WERI-Rb-1 (cell line): ENCODE measurements around the gene PCNX2.
"Not testable (repeated sequence)": the region's sequence is repeated elsewhere in the genome, so short reads cannot be mapped to it uniquely, and the experiment has no call there.

Source experiments
- DNase-seq: peaks from one replicate; pipeline ENCODE4 v3.0.0-alpha.2; 2020
- H3K27ac ChIP-seq: fragments of 250-450 bp; sonication (Bioruptor Pico); 2 replicates; pipeline ENCODE4 v1.5.1; 2020; ENCODE audit warnings: mild to moderate bottlenecking, moderate library complexity
- H3K27me3 ChIP-seq: fragments of 250-450 bp; sonication (Bioruptor Pico); 2 replicates; pipeline ENCODE4 v1.5.1; 2021; ENCODE audit warnings: mild to moderate bottlenecking, low read depth, moderate library complexity; ENCODE audit not compliant: insufficient read depth, severe bottlenecking
- H3K36me3 ChIP-seq: fragments of 250-450 bp; sonication (Bioruptor Pico); 2 replicates; pipeline ENCODE4 v1.5.1; 2020; ENCODE audit warnings: mild to moderate bottlenecking, moderate library complexity
- H3K4me3 ChIP-seq: 2 replicates; pipeline ENCODE4 v1.5.1; 2011; ENCODE audit warnings: low read depth, mild to moderate bottlenecking, control low read depth, low read length
- H3K9me3 ChIP-seq: fragments of 250-450 bp; sonication (Bioruptor Pico); 2 replicates; pipeline ENCODE4 v1.5.1; 2021; ENCODE audit warnings: mild to moderate bottlenecking, moderate library complexity; ENCODE audit not compliant: severe bottlenecking
- TF ChIP-seq, protein P1 (sequence below): IDR thresholded peaks from 2 replicates; pipeline ENCODE4 v1.5.1; 2011; ENCODE audit warnings: low read depth, mild to moderate bottlenecking, control low read depth, inconsistent platforms, low read length

The PCNX2 gene

DNA sequence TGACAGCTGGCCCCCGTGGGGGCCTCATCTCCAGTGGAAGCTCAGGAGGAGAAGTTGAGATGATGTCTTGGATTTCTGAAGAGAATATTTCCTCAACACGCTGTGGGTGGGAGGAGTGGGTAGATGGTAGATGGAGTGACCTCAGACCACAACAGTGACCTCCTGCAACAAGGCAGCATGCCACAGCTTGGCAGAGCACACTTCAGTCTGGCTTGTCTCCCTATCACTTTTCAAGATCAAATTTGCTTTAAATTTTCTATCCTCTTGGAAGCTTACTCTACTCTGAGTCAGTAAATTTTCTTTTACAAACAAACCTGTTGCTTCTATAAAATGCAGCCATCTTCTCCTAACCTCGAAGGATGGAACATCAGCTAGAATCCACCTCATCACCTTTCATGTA lies 285.4 kb downstream of the PCNX2 start:
- Histone ChIP-seq H3K4me3 (no peak overlapping the region), H3K27ac (no peak overlapping the region), H3K36me3 (no peaks in the 10 kb centered on the region), H3K27me3 (no peaks in the 10 kb centered on the region), H3K9me3 (no peaks in the 10 kb centered on the region)
- DNase-seq = no peak
- TF ChIP-seq, protein P1, sequence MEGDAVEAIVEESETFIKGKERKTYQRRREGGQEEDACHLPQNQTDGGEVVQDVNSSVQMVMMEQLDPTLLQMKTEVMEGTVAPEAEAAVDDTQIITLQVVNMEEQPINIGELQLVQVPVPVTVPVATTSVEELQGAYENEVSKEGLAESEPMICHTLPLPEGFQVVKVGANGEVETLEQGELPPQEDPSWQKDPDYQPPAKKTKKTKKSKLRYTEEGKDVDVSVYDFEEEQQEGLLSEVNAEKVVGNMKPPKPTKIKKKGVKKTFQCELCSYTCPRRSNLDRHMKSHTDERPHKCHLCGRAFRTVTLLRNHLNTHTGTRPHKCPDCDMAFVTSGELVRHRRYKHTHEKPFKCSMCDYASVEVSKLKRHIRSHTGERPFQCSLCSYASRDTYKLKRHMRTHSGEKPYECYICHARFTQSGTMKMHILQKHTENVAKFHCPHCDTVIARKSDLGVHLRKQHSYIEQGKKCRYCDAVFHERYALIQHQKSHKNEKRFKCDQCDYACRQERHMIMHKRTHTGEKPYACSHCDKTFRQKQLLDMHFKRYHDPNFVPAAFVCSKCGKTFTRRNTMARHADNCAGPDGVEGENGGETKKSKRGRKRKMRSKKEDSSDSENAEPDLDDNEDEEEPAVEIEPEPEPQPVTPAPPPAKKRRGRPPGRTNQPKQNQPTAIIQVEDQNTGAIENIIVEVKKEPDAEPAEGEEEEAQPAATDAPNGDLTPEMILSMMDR = no peak

DNA sequence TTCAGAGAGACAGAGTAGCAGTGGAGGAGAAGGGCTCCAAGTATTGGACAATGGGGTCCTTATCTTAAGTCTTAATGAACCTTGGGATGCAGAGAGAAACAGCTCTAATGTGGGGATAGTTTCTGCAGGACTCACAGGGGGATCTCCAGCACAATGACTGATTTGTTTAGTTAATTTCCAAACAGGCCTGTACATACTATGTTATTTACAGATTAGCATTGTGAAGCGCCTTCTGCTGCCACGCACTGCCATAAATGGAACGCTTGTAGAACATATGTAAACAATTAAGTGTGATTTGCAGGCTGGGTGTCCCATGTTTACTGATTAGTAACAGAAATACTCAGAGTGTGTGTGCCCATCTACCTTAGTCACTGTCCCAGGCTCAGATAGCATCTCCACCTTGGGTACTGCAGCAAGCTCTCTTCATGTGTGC lies 289.0 kb downstream of the PCNX2 start:
- Histone ChIP-seq H3K27ac (no peak overlapping the region), H3K9me3 (no peaks in the 10 kb centered on the region), H3K36me3 (no peaks in the 10 kb centered on the region), H3K4me3 (no peak overlapping the region), H3K27me3 (no peaks in the 10 kb centered on the region)
- DNase-seq = no peak
- TF ChIP-seq, protein P1 = no peak

DNA sequence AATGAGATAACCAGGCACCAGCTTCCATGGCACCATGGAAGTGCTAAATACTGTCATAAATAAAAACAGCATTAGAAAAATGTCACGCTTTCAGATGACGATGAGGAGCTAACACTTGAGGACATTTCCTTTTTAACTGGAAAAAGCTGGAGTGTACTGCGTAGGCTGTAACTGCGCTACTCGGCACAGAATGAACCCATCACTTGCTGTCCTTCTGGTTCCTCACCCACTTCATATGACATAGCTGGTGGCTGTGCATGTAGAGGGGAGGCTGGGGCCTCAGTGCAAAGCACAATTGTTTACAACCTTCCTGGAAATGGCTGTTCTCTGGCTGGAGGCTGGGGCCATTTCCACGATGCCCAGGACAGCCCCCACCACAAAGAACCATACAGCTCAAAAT lies 289.4 kb downstream of the PCNX2 start:
- H3K4me3 ChIP-seq = no peak overlapping the region
- no peaks in the 10 kb centered on the region for H3K27me3 ChIP-seq
- H3K36me3 ChIP-seq = no peaks in the 10 kb centered on the region
- H3K27ac ChIP-seq = no peak overlapping the region
- DNase-seq = no peak
- TF ChIP-seq, protein P1 = no peak
- no peaks in the 10 kb centered on the region for H3K9me3 ChIP-seq

DNA sequence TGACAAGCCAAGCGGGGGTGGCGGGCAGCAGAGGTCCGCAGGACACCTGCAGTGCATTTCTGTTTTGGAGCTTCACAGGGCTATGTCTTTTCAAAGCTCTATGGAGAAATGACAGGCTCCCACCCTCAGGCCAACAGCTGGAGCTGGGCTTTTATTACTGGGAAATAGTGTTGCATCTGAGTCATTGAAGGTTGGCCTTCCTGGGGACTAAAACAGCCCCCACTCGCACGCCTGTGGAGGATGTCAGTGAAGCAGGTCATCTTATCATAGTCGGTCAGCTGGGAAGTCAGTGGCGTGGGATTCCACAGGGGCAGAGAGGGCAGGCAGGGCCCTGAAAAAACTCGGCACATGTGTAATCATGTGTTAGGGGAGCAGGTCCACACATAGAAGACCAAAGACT lies 289.8 kb downstream of the PCNX2 start:
- Histone ChIP-seq H3K27me3 (no peaks in the 10 kb centered on the region), H3K36me3 (no peaks in the 10 kb centered on the region), H3K4me3 (no peak overlapping the region), H3K9me3 (no peaks in the 10 kb centered on the region), H3K27ac (no peak overlapping the region)
- TF ChIP-seq, protein P1 = no peak
- DNase-seq = peak; percentile 3

DNA sequence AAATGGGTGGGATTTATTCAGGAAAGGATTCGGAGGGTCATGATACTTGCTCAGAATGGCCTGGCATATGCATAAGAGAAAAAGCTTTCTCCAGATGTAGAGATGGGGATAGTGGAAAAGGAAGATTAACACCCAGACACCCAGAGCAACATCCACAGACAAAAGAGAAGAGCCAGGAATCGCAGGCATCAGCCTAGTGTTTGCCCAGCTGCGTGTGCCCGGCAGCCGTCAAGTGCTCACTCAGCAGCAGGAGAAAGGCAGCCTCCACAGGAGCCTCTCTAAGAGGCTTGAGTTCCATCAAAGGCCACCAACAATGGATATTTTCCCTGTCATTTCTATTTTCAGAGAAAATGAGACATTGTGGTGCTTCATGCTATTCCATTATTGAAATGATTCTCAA lies 290.4 kb downstream of the PCNX2 start:
- H3K27me3 ChIP-seq = no peaks in the 10 kb centered on the region
- TF ChIP-seq, protein P1 = no peak
- H3K27ac ChIP-seq = no peak overlapping the region
- no peaks in the 10 kb centered on the region for H3K36me3 ChIP-seq
- DNase-seq = no peak
- no peaks in the 10 kb centered on the region for H3K9me3 ChIP-seq
- no peak overlapping the region for H3K4me3 ChIP-seq

DNA sequence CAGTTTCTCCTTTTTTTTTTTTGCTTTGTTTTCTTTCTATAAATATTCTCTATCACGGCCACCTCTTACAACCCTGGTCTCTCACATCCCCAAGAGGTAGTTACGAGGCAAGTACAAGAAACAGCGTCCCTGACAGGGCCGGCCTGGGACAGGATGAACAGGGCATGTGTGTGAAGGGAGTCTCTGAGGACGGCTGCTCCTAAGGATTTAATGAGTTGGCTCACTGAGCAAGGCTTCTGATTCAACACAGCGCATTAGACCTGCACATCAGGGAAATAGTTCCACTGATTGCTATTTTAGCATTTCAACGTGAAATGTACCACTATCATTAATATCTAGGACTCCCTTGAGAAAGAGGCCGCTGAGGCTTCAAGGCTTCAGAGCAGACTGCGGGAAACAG lies 291.1 kb downstream of the PCNX2 start:
- H3K36me3 ChIP-seq = no peaks in the 10 kb centered on the region
- no peaks in the 10 kb centered on the region for H3K27me3 ChIP-seq
- no peak overlapping the region for H3K4me3 ChIP-seq
- H3K27ac ChIP-seq = no peak overlapping the region
- TF ChIP-seq, protein P1 = no peak
- DNase-seq = no peak
- H3K9me3 ChIP-seq = no peaks in the 10 kb centered on the region

DNA sequence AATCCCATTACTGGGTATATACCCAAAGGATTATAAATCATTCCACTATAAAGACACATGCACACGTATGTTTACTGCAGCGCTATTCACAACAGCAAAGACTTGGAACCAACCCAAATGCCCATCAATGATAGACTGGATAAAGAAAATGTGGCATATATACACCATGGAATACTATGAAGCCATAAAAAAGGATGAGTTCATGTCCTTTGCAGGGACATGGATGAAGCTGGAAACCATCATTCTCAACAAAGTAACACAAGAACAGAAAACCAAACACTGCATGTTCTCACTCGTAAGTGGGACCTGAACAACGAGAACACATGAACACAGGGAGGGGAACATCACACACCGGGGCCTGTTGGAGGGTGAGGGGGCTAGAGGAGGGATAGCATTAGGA lies 291.9 kb downstream of the PCNX2 start:
- H3K27ac ChIP-seq, H3K4me3 ChIP-seq, H3K36me3 ChIP-seq, H3K9me3 ChIP-seq, DNase-seq, H3K27me3 ChIP-seq: not testable (repeated sequence)
